Brain pericyte (primary cell): ENCODE results near the gene RHBDL3.
"Not testable (repeated sequence)": the region's sequence is repeated elsewhere in the genome, so short reads cannot be mapped to it uniquely, and the experiment has no call there.

ENCODE experiments used
- DNase-seq: peaks from one replicate; pipeline ENCODE4 v3.0.0-alpha.2; 2012; ENCODE audit warnings: low read depth, low spot score

The RHBDL3 gene

DNA sequence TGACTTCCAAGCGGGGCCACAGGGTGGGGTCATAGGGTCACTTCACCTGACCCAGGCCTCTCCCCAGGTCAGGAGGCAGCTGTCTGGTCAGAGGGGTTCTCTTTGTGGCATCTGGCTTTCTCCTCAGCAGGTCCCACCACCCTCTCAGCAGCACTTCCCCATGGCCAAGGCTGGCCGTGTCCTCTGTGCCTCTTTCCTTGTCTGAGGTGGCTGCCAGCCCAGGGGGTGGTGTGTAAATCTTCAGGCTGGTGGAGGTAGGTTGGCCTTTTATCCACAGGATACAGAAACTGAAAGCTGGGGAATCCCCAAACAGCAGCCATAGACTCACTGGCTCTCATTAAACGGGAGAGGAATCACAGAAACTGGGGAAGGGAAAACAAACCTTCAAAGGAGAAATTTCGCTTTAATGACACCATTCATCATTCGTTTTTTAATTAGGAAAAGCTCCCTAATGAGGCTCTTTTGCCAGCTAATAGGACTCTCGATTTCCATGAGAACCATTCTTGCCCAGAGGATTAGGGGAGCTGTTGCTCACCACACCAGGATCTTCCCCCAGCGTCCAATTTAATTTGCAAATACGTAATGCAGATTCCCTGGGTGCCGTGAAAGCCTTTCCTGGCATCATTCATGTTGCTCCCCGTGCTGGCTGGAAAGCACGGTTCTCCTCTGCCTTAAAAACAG, 58.3 kb downstream of the RHBDL3 start:
- no peak for DNase-seq

DNA sequence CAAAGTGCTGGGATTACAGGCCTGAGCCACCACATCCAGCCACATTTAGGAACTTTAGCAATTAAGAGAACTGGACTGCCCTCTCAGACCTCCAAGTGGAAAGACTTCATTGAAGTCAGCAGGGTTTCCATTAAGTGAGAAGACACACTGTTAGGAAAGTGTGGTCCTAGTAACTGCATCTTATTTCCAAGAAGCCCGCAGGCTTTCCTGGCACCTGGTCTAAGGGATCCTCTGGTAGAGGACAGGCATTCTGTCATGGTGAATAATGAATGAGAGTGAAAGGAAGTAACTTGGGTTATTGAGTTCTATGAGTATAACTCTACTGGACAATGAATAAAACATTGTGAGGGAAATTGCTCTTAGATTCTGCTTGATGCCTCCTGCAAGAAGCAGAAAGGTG, 62.3 kb downstream of the RHBDL3 start:
- DNase-seq = no peak

DNA sequence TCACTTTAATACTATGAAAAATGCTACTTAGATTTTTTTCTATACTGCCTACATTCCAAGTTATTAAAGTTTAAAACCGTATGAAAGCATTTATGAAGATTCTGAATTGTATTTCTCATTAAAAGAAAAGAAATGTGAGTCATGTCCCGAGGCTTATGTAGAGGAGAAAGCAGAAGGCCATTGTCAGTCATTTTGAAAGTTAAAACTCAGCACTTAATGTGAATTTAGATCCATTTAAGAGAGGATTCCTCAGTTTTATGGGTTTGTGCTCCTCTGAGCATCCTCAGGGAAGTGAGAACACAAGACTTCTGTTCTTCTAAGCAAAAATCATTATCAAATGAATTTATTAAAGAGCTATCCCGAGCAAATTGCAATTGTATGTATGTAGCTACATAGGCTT, 64.5 kb downstream of the RHBDL3 start:
- DNase-seq = no peak

DNA sequence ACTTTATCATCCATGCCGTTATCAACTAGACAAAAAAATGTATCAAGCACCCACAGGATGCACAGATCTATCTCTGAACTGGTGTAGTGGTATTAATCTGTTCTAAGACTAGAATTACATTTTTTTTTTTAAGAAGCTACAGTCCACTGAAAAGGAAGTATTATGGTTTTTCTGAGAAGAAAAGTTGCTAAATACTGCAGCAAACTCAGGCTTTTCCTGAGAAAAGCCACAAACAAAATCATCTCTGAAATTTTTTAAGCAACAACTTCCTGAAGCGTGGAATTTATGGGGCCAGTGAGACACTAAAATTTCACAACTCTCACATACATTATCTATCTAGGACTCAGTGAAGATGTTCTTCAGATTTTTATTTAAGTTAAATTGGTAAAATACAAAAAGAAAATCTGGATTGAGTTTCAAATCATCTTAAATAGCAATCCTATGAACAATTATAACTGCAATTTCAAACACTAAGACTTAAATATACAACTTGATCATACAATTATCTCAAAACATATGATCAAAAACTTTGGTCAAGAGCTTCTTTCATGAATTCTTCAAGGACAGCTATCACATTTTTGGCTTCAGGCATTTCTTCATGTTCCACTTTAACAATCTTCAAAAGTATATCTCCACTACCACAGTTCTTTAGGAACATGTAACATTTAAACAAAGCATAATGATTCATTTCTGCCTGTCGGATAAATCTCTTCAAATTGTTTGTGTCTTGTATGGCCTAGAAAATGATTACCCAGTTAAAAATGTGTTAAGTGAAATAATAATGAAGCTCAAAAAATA, 65.8 kb downstream of the RHBDL3 start:
- no peak for DNase-seq

DNA sequence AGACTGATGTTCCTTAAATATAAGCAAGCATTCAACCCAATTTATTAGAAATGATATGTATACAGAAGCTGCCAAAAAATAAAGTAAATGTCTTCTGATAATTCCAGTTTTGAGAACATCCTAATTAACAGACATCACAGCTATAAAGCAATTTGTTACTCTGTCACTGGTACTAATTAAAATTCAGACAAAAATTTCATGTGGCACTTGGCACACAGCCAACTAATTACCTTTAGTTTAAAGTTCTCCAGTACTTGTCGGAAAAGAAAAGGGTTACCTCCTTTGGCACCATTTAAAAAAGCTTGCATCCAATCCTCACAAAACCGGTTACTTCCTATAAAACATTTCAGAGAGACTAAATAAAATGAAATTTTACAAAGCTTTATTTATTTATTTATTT, 67.6 kb downstream of the RHBDL3 start:
- DNase-seq = no peak

DNA sequence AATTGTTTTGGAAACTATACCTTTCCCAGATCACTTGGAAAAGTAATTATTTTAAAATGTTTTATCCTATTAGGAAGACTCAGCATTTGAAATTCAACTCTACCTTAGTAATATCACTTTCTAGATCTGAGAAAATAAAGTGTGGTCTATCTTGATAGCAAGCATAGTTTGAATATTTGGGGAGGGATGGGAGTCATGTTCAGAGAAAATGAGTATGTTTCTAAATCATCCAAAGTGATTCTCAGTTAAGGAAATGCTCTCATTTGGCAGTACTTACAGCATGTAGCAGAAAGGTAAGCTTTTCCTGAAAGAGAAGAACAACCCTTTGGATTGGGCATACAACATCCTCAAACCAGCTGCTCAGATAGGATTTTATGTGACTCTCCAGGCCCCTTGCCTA, 69.4 kb downstream of the RHBDL3 start:
- DNase-seq = no peak

DNA sequence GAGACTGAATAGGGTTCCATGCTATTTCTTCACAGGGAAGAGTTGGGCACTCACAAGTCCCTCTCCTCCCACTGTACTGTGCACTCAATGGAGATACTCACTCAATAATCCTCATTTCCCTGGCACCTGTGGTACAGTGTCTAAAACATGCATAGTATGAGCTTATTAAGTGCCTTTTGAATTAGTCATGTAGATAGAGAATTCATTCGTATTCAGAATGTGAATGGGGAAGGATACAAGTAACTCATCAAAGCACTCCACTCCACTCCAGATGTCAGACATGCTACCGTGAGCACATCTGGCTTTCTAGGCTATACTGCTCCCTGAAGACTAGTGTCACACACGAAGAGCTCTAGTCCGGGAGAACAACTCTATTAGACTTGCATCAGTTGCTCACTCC, 70.1 kb downstream of the RHBDL3 start:
- no peak for DNase-seq

DNA sequence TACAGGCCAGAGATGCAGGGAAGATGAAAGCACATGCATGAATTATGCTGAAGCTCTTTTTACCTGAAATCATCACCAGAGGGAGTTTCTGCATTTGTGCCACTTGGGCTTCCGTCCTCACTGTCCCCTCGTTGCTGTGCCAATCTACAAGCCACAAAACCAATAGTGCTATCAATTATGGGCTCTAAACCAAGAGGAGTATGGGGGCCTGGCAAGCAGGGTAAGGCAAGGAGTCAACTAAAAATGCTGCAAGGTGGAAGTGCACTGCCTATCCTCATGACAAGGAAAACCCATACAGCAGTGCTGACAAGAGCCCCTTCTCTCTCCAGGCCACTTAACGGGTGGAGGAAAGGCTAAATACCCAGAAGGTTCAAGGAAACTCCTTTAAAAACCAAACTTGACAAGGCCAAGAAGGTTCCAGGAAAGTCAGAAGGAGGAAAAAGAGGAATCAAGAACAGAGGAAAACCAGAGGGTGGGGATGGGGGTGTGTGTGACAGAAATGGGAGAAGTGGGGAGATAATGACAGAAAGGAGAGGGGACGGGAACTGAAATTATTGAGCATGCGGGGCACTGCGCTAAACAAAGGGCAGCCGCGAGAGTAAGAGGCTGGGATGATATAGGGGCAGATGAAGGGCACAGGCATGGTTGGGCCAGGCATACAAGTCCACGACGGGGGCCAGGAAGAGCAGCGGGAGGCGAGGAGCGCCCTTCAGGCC, 75.7 kb downstream of the RHBDL3 start:
- DNase-seq = no peak

DNA sequence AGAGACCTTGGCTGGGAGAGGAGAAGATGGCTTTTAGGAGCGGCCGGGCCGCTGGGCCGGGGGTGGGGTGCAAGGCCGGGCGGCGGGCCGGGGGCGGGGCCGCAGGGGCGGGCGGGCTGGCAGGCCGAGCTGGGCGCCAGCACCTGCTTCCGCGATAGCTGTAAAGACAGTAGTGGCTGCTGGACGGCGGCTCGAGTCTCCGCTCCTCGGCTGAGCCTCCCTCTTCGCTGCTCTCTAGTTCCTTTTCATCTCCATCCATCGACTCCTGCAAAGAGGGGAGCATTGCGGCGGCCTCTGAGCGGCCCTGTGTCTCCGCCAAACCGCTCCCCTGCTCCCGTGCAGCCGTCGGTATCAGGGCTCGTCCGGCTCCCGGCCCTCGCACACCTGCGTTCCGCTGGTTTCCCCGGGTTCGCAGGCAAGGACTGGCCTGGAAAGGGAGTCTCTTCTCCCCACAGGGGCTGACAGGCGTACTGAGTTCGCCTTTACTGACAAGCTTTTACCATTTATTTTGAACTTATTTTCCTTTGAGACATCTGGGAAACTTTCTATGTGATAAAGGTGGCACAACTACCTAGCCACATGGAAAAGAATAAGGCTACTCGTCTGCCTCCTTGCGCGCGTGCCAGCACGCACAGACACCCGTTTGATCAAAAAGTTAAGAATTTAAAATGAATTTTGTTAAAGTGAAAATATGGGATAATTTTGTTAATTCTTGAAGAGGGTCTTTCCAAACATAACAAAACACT, 76.4 kb downstream of the RHBDL3 start, which contains the start of gene C17orf75:
Gene C17orf75 (minus strand): TSS at position 317 of the 746 bp plus-strand sequence. CDS start 34 bp downstream, at position 283.
- DNase-seq = peak; percentile 22

DNA sequence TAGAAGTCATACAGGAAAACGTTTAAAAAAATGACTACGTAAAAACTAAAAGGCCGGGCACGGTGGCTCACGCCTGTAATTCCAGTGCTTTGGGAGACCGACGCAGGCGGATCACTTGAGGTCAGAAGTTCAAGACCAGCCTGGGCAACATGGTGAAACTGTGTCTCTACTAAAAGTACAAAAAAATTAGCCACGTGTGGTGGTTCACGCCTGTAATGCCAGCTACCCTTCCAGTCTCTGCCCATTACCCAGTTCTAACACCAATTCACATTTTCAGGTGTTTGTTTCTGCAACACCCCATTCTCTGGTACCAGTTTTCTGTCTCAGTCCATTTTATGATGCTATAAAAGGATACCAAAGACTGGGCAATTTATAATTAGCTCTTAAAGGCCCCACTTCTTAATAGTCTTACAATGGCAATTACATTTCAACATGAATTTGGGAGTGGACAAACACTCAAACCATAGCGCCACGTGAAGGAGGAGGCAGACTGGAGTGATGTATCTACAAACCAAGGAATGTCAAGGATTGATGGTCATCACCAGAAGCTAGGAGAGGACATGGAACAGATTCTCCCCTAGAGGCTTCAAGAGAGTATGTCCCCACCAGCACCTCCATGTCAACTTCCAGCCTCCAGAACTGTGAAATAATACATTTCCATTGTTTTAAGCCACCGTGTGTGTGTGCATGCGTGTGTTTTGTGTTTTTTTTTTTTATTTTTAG, 77.1 kb downstream of the RHBDL3 start:
- DNase-seq = no peak

DNA sequence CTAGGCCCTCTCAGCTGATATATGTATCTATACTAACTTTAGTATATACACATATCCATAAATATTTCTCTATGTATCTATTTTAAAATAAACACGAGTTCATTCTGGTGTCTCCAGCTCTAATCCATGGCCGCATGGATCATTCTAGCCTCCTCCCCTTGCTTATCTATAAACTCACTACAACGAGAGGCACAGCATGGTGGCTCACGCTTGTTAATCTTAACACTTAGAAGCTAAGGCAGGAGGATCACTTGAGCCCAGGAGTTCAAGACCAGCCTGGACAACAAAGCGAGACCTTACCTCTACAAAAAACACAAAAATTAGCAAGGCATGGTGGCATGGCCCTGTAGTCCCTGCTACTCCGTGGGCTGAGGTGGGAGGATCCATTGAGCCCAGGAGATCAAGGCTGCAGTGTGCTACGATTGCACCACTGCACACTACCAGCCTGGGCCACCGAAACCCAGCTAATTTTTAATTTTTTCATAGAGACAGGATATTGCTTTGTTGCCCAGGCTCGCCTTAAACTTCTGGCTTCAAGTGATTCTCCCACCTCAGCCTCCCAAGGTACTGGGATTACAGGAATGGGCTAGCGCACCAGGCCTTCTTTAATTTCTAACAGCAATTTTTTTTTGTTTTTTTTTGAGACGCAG, 80.4 kb downstream of the RHBDL3 start:
- DNase-seq = no peak

DNA sequence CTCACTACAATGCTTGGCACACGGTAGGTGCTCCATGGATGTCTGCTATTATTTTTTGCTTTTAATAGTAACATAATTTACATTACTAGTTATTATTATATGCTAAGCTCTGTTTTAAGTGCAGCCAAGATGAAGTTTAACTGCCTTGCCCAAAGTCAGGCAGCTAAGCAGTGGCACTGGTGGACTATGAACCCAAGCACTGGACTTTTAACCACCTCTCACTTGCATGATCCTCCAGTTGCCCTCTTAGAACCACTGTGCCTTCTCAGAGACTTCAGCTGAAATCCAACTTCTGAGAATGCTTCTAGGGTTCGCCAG, 82.8 kb downstream of the RHBDL3 start:
- no peak for DNase-seq

DNA sequence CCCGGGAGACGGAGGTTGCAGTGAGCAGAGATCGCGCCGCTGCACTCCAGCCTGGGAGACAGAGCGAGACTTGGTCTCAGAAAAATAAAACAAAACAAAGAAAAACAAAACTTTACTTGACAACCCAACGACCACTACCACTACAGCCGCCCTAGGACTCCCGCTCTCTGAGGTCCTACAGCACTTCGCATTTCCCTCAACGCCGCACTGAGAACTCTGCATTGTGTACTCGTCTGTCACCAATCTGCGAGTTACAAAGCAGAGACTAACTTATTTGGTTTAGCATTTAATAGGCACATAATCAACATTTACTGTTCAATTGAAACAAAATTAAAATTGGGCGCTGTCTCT, 83.8 kb downstream of the RHBDL3 start:
- peak; percentile 8 for DNase-seq

DNA sequence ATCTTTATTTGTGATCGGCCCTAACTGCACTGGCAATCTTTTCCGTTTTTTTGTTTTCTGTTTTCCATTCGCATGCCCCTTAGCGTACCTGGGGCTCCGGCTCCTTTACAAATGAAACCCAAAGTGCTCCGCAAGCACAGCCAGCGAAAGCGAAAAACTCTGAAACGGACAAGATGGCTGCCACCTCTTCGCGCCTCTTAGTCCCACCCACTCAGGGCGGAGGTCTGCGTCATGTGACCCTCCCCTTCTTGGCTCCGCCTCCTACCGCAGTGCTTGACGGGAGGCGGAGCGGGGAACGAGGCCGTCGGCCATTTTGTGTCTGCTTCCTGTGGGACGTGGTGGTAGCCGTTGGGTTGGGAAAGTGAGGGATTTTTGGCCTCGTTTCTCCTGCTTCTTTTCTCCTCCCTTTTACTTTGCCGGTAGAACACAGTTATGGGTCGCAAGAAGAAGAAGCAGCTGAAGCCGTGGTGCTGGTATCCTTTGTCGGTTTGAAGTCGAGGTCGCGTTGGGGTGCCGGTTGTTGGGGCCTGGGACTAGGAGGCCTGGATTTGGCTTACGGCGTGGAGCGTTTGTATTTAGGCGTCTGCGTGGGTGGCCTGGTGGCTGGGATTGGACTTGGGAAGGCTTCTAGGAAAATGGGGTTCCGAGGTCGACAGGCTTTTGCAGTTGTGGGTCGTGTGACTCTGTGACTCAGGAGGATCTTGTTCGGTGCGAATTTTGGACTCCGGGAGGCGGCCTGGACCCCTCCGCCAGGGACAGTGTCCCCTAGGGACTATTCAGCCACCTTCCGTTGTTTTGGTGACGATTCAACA, 84.4 kb downstream of the RHBDL3 start, which contains the start of gene ZNF207:
Gene ZNF207 (plus strand): TSS at position 304 of the 812 bp plus-strand sequence. CDS start 129 bp downstream, at position 433.
- peak; percentile 90 for DNase-seq

DNA sequence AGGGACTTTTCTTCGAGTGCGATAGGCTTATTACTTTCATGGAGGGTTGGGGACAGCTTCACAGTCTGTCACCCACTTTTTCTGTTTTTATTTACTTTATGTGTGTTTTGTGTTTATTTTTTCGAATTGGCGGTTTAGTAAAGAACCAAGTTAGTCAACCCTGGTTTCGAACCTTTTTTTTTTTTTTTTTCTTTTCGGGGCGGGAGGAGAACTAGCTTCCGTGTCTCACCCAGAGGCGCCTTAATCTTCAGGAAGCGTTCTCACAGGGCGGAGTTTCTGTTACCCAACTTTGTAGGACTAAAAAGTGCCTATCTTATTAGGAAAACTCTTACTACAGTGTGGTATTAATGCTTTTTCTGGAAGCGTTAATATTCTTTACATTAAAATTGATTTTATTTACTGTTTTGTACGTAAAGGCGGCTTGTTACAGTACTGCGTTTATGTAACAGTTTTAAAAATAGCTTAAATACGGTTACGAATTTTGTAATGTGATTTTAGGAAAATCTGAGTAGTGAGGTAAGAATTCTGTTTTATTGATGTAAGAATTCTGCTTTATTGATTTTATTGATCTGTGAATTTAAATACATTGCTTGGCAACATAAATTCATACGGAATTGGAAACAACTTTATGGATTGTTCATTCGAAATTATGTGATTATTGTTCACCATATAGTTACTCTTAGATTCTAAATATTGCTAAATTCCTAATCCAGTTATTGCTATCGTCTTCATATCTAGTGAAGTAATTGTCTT, 85.2 kb downstream of the RHBDL3 start:
- no peak for DNase-seq

DNA sequence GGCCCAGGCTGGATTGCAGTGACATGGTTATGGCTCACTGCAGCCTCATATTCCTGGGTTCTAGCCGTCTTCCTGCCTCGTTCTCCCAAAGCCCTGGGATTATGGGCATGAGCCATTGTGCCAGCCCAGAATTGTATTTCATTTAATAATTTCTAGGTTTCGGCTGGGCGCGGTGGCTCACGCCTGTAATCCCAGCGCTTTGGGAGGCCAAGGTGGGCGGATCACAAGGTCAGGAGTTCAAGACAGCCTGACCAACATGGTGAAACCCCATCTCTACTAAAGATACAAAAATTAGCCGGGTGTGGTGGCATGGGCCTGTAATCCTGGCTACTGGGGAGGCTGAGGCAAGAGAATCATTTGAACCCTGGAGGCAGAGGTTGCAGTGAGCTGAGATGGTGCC, 87.1 kb downstream of the RHBDL3 start:
- not testable (repeated sequence) for DNase-seq

DNA sequence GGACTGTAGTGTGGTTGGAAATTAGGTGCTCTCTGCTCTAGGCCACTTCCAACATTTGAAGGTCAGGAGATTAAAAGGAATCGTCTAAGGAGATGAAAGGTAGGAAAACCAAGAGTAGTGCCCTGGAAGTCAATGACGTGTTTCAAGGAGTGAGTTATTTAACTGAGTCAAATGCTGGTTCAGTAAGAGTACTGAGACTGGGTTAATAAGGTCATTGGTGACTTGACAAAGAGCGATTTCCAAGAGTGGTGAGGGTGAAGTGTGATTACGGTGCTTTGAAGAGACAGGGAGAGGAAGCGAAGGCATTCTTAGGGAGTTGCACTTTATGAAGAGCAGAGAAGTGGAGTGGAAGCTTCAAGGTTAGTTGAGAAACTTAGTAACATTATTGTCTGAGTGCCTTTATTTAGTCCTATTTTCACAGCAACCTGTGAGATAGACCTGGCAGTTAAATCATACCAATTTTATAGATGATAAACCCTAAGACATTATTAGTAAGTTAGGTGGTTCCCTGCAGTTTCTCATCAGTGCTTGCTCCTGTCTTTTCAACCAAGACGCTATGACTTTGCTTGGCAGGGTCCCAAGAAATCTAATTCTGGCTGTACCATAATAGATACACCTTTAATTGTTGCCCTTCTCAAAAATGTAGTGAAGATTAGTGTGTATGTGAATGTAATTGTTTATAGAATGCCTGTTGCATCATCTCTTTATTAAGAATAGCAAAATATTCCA, 90.2 kb downstream of the RHBDL3 start:
- DNase-seq = no peak

DNA sequence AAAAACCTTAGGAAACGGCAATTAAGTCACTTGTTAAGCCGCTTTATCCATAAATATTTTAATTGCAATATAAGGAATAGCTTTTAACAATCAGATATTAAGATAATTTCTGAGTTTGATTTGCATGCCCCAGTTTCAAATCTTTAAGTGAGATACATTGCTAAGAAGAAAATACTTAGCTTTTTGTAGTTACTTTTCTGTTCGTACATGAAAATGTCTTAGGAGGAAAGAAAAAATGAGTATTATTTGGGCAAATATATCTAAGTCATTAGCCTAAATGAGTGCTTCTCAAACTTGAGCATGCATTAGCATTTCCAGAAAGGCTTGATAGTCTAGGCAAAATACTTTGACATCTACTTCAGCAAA, 90.7 kb downstream of the RHBDL3 start:
- DNase-seq = no peak

DNA sequence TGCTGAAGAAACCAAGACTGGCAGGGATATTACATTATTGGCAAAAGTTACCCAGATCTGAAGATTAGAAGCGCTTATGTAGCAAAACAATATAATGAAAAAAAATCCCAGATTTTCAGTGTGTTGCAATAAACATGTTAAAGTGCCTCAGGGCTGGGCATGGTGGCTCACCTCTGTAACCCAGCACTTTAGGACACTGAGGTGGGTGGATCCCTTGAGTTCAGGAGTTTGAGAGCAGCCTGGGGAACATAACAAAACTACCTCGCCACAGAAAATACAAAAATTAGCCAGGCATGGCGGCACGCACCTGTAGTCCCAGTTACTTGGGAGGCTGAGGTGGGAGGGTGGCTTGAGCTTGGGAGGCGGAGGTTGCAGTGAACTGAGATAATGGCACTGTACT, 91.1 kb downstream of the RHBDL3 start:
- no peak for DNase-seq
